ENCODE measurements around the gene GIPC2.

Gene GIPC2

GRCh38 chr1:78069784-78070183 is 24.0 kb downstream of the GIPC2 start:
- no peaks in the 10 kb centered on the region for H3K27me3 ChIP-seq (ENCODE audit: insufficient read depth, poor library complexity, severe bottlenecking)

DNA sequence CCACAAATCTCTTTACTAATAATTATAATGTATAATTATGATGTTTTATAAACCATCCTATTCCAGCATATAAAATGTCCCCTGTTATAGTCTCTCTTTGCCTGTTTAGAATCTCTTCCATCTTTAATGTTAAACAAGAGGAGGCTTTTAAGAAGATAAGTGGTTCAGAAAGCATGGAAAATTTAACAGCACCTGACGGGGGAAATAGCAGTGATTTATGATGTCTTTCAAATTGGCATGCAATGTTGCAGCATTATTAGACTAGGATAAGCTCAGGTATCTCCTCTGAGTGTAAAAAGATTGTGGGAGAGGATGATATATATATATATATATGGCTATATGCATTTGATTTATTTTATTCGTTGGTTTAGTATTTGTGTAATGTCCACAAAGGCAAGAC is 24.4 kb downstream of the GIPC2 start:
- Histone ChIP-seq H3K27me3 (ENCODE audit: insufficient read depth, poor library complexity, severe bottlenecking) (no peaks in the 10 kb centered on the region), H3K4me3 (replicated peaks; ENCODE audit: insufficient read depth, low read length) (no peak overlapping the region), H3K27ac (replicated peaks) (no peak overlapping the region)
- no peak for DNase-seq (ENCODE audit: low read depth in 1 of 2, low spot score in 1 of 2)
- TF ChIP-seq GABPA (IDR thresholded peaks at IDR 0.05; ENCODE audit: low read depth) (no peak), REST (IDR thresholded peaks at IDR 0.05; ENCODE audit: insufficient replicate concordance, low read depth) (no peak), POLR2AphosphoS5 (IDR thresholded peaks at IDR 0.05; ENCODE audit: low read depth) (no peak), SPI1 (IDR thresholded peaks at IDR 0.05; ENCODE audit: borderline replicate concordance, low read depth) (no peak), CTCF (IDR thresholded peaks at IDR 0.05; ENCODE audit: insufficient read depth, low read length) (no peak)

More at GRCh38 chr1:78069784-78070183, 24.0 kb downstream of the GIPC2 start:
- no peak for TF ChIP-seq SPI1 (IDR thresholded peaks at IDR 0.05; ENCODE audit: borderline replicate concordance, low read depth)
- Histone ChIP-seq H3K27ac (replicated peaks) (no peak overlapping the region), H3K4me3 (replicated peaks; ENCODE audit: insufficient read depth, low read length) (no peak overlapping the region)
- no peak for DNase-seq (ENCODE audit: low read depth in 1 of 2, low spot score in 1 of 2)

DNA sequence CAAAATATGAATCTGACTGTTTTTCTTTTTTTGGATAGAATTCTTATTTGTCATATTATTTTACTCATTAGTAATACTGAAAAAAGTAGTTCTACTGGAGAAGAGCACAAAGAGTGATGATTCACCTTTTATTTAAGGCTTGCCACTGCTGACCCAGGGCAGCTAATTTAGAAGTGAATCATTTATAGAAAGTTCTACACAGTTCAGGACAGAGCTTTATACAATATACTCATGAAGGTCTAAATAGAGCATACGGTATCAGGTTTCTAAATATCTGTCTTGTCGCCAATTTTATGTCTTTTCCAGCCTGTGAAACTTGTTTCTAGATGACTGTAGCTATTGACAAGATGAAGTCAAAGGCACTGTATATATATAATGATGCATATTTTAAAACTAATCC is 25.0 kb downstream of the GIPC2 start:
- Histone ChIP-seq H3K4me3 (replicated peaks; ENCODE audit: insufficient read depth, low read length) (no peak overlapping the region), H3K27me3 (ENCODE audit: insufficient read depth, poor library complexity, severe bottlenecking) (no peaks in the 10 kb centered on the region), H3K27ac (replicated peaks) (no peak overlapping the region)
- no peak for TF ChIP-seq CTCF (IDR thresholded peaks at IDR 0.05; ENCODE audit: insufficient read depth, low read length)
- no peak for TF ChIP-seq POLR2AphosphoS5 (IDR thresholded peaks at IDR 0.05; ENCODE audit: low read depth)
- no peak for TF ChIP-seq REST (IDR thresholded peaks at IDR 0.05; ENCODE audit: insufficient replicate concordance, low read depth)
- TF ChIP-seq SPI1 (IDR thresholded peaks at IDR 0.05; ENCODE audit: borderline replicate concordance, low read depth) = no peak
- TF ChIP-seq GABPA (IDR thresholded peaks at IDR 0.05; ENCODE audit: low read depth) = no peak
- no peak for DNase-seq (ENCODE audit: low read depth in 1 of 2, low spot score in 1 of 2)

GRCh38 chr1:78071696-78072095 is 25.9 kb downstream of the GIPC2 start:
- no peak overlapping the region for H3K4me3 ChIP-seq (replicated peaks; ENCODE audit: insufficient read depth, low read length)
- H3K27me3 ChIP-seq (ENCODE audit: insufficient read depth, poor library complexity, severe bottlenecking) = no peaks in the 10 kb centered on the region
- TF ChIP-seq POLR2AphosphoS5 (IDR thresholded peaks at IDR 0.05; ENCODE audit: low read depth) = no peak
- no peak for TF ChIP-seq REST (IDR thresholded peaks at IDR 0.05; ENCODE audit: insufficient replicate concordance, low read depth)
- TF ChIP-seq CTCF (IDR thresholded peaks at IDR 0.05; ENCODE audit: insufficient read depth, low read length) = no peak
- no peak for TF ChIP-seq SPI1 (IDR thresholded peaks at IDR 0.05; ENCODE audit: borderline replicate concordance, low read depth)
- no peak for TF ChIP-seq GABPA (IDR thresholded peaks at IDR 0.05; ENCODE audit: low read depth)
- no peak overlapping the region for H3K27ac ChIP-seq (replicated peaks)
- DNase-seq (ENCODE audit: low read depth in 1 of 2, low spot score in 1 of 2) = no peak
